Activated B cell treated with CpG ODN at 0.5 μM for 24 hours (primary cell): Measurements from ENCODE around the gene CLNK. TPM values are rescaled to one million over a fixed set of nuclear protein-coding genes. Genes with fewer than 3 reads are reported as not detected.

ENCODE experiments used
- ATAC-seq: fragments of 200-7000 bp; cut with Tn5 transposase; one replicate; pipeline ENCODE4 v1.10.0; 2021; ENCODE audit warnings: low read depth, mild to moderate bottlenecking, moderate library complexity
- CTCF ChIA-PET: fragments of 350-600 bp; sonication (Branson Sonifier 250); formaldehyde crosslinking; loops from one replicate; lab custom pipeline; 2021; ENCODE audit warnings: antibody characterized with exemption; lab: Charles Lee
- POLR2A ChIA-PET: fragments of 350-600 bp; sonication (Branson Sonifier 250); formaldehyde crosslinking; loops from one replicate; lab custom pipeline; 2021; ENCODE audit warnings: antibody characterized with exemption; lab: Charles Lee
- DNase-seq: peaks from one replicate; pipeline ENCODE4 v3.0.0; 2022
- H3K27ac Mint-ChIP-seq: one replicate; pipeline ENCODE4 v1.8.0; 2020; ENCODE audit warnings: mixed read lengths
- H3K27me3 Mint-ChIP-seq: one replicate; pipeline ENCODE4 v1.8.0; 2021; ENCODE audit warnings: mixed read lengths
- H3K36me3 Mint-ChIP-seq: one replicate; pipeline ENCODE4 v1.8.0; 2021; ENCODE audit warnings: low read depth, mixed read lengths
- H3K4me1 Mint-ChIP-seq: one replicate; pipeline ENCODE4 v1.8.0; 2021; ENCODE audit warnings: mixed read lengths
- H3K4me3 Mint-ChIP-seq: one replicate; pipeline ENCODE4 v1.8.0; 2020; ENCODE audit warnings: mild to moderate bottlenecking, mixed read lengths
- H3K9me3 Mint-ChIP-seq: one replicate; pipeline ENCODE4 v1.8.0; 2020; ENCODE audit warnings: mixed read lengths
- intact Hi-C: fragments of 100-400 bp; cut with micrococcal nuclease; formaldehyde crosslinking; loops from one replicate; pipeline ENCODE4 v1.15.1; 2024
- total RNA-seq: library from RNA; stranded (reverse); gene quantifications from 2 replicates; pipeline ENCODE4 v1.2.3, GENCODE V29; 2022
- TF ChIP-seq, protein P1 (sequence below): fragments of 200-600 bp; IDR thresholded peaks from one replicate; pipeline ENCODE4 v1.8.0; 2022; ENCODE audit warnings: antibody characterized with exemption, mild to moderate bottlenecking

CLNK gene
- total RNA-seq, 1 donor from 2014 or later, result 0.58 TPM

DNA sequence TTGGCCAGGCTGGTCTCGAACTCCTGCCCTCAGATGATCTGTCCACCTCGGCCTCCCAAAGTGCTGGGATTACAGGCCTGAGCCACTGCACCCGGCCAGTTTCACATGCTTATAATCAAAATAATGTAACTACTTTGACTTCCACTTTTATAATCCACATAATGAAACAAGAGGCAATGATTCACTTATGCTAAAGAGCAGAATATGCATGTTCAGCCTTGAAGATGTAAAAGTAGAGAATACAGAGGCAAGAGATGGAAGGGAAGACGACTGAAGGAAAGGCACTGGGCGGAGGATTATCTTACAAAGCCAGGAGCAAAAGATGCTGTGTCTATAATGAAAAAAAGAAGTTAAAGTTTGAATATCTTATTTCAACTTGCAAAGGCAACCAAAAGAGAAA is 214.1 kb downstream of the CLNK start:
- CTCF ChIA-PET, result no interaction called here
- peaks cover 9% of the 10 kb centered on the region for H3K27me3 Mint-ChIP-seq
- H3K27ac Mint-ChIP-seq, result no peak overlapping the region

DNA sequence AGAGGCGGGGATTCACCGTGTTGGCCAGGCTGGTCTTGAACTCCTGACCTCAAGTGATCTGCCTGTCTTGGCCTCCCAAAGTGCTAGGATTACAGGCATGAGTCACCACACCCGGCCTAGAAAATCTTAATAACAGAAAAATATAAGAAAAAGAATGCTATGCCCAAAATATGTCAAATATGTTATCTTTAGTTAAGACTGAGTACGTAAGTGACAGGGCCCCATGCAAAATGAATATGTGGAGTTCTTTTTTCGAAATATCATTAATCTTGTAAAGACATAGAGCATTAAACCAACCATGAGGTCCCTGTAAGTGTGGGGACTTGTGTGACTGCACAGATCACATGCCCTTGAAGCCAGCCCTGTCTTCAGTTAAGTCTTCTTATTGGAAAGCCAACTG is 218.4 kb downstream of the CLNK start:
- CTCF ChIA-PET, result no interaction called here
- DNase-seq (no peak), ATAC-seq (no peak)
- POLR2A ChIA-PET, result no interaction called here
- Mint-ChIP-seq H3K9me3 (peaks cover 4% of the 10 kb centered on the region), H3K27me3 (peaks cover 42% of the 10 kb centered on the region), H3K4me1 (peaks cover 11% of the 10 kb centered on the region), H3K27ac (no peak overlapping the region), H3K4me3 (no peak overlapping the region), H3K36me3 (no peaks in the 10 kb centered on the region)
- TF ChIP-seq, protein P1, sequence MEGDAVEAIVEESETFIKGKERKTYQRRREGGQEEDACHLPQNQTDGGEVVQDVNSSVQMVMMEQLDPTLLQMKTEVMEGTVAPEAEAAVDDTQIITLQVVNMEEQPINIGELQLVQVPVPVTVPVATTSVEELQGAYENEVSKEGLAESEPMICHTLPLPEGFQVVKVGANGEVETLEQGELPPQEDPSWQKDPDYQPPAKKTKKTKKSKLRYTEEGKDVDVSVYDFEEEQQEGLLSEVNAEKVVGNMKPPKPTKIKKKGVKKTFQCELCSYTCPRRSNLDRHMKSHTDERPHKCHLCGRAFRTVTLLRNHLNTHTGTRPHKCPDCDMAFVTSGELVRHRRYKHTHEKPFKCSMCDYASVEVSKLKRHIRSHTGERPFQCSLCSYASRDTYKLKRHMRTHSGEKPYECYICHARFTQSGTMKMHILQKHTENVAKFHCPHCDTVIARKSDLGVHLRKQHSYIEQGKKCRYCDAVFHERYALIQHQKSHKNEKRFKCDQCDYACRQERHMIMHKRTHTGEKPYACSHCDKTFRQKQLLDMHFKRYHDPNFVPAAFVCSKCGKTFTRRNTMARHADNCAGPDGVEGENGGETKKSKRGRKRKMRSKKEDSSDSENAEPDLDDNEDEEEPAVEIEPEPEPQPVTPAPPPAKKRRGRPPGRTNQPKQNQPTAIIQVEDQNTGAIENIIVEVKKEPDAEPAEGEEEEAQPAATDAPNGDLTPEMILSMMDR, result no peak
- intact Hi-C loops, result no loop called here

More for the DNA sequence above, 214.1 kb downstream of the CLNK start:
- TF ChIP-seq, protein P1, result no peak
- no peaks in the 10 kb centered on the region for H3K36me3 Mint-ChIP-seq
- H3K4me1 Mint-ChIP-seq, result no peaks in the 10 kb centered on the region
- H3K9me3 Mint-ChIP-seq, result no peaks in the 10 kb centered on the region
- no peak for ATAC-seq
- no peak for DNase-seq
- intact Hi-C loops, result no loop called here
- POLR2A ChIA-PET, result no interaction called here
- H3K4me3 Mint-ChIP-seq, result no peak overlapping the region

DNA sequence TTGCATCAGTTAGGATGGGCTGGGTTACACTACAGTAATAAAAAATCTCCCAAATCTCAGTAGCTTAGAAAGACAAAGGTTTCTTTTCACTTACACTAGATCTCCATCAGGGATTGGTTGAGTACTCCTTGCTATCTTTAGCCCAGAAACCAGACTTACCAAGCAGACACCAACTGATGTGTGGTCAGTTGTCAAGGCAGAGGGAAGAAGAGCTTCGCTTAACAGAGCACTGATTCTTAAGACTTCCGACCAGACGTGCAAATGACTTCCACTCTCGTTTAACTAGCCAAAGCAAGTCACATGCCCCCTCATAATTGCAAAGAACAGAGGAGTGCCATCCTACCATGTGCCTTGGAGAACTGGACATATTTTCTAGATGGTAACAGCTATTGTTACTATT is 221.7 kb downstream of the CLNK start:
- Mint-ChIP-seq H3K9me3 (peaks cover 4% of the 10 kb centered on the region), H3K27ac (no peak overlapping the region), H3K4me1 (peaks cover 16% of the 10 kb centered on the region), H3K27me3 (peaks cover 55% of the 10 kb centered on the region), H3K36me3 (no peaks in the 10 kb centered on the region), H3K4me3 (no peak overlapping the region)
- ChIA-PET CTCF (no interaction called here), POLR2A (no interaction called here)
- TF ChIP-seq, protein P1, result no peak
- ATAC-seq (no peak), DNase-seq (no peak)
- intact Hi-C loops, result loop anchor here (5.0 kb wide), 2 partner anchors 89 to 964 kb away; partner anchors contain the start of gene HS3ST1

DNA sequence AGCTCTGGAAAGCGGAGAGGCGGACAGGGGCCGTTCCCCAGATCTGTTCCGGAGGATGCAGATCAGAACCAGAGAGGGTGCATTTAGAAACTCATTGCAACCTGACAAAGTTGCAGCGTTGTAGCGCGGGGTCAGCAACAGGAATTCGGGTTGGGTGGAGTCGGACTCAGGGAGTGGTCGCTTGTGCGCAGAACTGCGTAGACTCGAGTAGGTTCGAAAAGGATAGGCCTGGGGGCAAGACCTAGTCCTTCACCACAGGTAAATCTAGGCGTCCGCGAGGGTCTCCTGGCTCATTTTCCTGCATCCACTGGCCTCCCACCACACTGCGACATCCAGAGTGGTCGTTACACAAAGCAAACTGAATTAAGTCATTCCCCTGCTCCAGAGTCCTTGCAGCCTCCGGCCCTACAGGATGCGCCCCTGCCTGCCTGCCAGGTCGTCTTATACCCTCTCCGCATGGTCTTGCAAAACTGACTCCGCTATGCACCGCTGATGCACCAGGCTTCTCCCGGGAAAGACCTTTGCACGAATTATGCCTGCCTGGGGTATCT is 222.6 kb downstream of the CLNK start:
- DNase-seq, result no peak
- POLR2A ChIA-PET, result interaction anchor here (1.5 kb wide), 1 partner anchor 344 kb away, joined by 15 read pairs; the partner anchor contains the start of gene WDR1
- intact Hi-C loops, result loop anchor here (1.0 to 5.0 kb wide), 5 partner anchors 49 to 965 kb away; partner anchors contain the start of gene HS3ST1
- no peak for ATAC-seq
- Mint-ChIP-seq H3K36me3 (no peaks in the 10 kb centered on the region), H3K4me3 (peak overlapping the region; percentile 78), H3K27ac (no peak overlapping the region), H3K4me1 (peaks cover 18% of the 10 kb centered on the region), H3K27me3 (peaks cover 55% of the 10 kb centered on the region), H3K9me3 (peaks cover 4% of the 10 kb centered on the region)
- CTCF ChIA-PET, result interaction anchor here (0.7 to 1.5 kb wide), 12 partner anchors 10 to 771 kb away, joined by 3 to 11 read pairs (median 3); no protein-coding TSS in a partner anchor
- TF ChIP-seq, protein P1, result no peak

DNA sequence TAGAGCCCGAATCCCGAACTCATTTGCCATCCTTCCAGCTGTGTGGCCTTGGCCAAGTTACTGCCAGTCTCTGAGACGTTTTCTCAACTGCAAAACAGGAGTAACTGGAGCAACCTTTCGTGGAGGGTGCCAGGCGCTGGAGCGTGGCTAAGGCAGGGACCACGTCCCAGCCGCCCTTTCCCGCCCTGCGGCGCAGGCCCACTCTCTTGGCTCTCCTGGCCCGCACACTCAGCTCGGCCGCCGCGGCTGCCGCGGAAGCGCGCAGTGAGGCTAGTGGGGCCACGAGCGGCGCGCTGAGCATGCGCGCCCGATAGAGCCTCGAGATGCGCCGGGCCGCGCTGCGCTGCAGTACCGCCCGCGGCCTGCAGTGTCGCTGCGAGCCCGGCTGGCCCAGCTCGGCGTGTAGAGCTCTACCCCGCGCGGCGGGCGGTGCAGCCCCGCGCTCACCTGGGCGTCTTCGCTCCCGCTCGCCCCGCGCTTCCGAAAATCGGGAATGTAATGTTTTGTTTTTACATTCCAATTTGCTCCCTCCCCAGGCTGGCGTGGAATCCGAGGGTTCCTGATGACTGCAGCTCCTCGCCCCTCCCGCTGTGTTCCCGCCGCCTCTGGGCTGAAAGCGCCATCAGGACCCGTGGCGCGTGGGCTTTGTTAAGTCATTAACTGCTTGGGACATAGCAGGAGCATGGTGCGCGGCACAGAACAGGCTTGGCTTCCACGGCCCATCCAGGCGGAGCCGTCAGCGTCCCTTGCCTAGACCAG is 223.3 kb downstream of the CLNK start:
- no peak overlapping the region for H3K27ac Mint-ChIP-seq
- ChIA-PET POLR2A (interaction anchor here (0.7 to 1.5 kb wide), 4 partner anchors 9 to 779 kb away, joined by 3 to 15 read pairs (median 3); partner anchors contain the start of gene WDR1), CTCF (interaction anchor here (0.7 to 1.5 kb wide), 14 partner anchors 10 to 770 kb away, joined by 3 to 11 read pairs (median 3); no protein-coding TSS in a partner anchor)
- peaks cover 19% of the 10 kb centered on the region for H3K4me1 Mint-ChIP-seq
- peaks cover 51% of the 10 kb centered on the region for H3K27me3 Mint-ChIP-seq
- peak; percentile 79 for DNase-seq
- H3K36me3 Mint-ChIP-seq, result no peaks in the 10 kb centered on the region
- ATAC-seq, result peak; percentile 85
- TF ChIP-seq, protein P1, result peak; percentile 83
- H3K4me3 Mint-ChIP-seq, result peak overlapping the region; percentile 78
- peaks cover 4% of the 10 kb centered on the region for H3K9me3 Mint-ChIP-seq
- intact Hi-C loops, result loop anchor here (1.0 to 5.0 kb wide), 5 partner anchors 48 to 966 kb away; partner anchors contain the start of gene HS3ST1
